NCI-H146 treated with DMSO at 0.1 percent for 48 hours (cell line): ENCODE measurements around the gene PARP12.

Experiments
- DNase-seq: peaks from one replicate; lab custom pipeline; 2025; ENCODE audit not compliant: unreplicated experiment; lab: John Stamatoyannopoulos, UW

PARP12 gene

GRCh38 chr7:140036224-140036962, 26.4 kb downstream of the PARP12 start:
- DNase-seq = no peak

- no peak for DNase-seq
Observed at GRCh38 chr7:140035400-140036223, 27.1 kb downstream of the PARP12 start.

- no peak for DNase-seq
Observed at GRCh38 chr7:140034421-140034820, 28.3 kb downstream of the PARP12 start.

- no peak for DNase-seq
Observed at GRCh38 chr7:140033779-140034363, 28.9 kb downstream of the PARP12 start.

- DNase-seq = no peak
Observed at GRCh38 chr7:140033036-140033435, 29.7 kb downstream of the PARP12 start.

- DNase-seq = no peak
Observed at GRCh38 chr7:140031364-140031763, 31.4 kb downstream of the PARP12 start.

- no peak for DNase-seq
Observed at GRCh38 chr7:140029072-140029471, 33.7 kb downstream of the PARP12 start.

- DNase-seq = no peak
Observed at GRCh38 chr7:140028311-140028710, 34.4 kb downstream of the PARP12 start.

- DNase-seq = no peak
Observed at GRCh38 chr7:140027858-140028257, 34.9 kb downstream of the PARP12 start.

- DNase-seq = no peak
Observed at GRCh38 chr7:140026935-140027334, 35.8 kb downstream of the PARP12 start.

- no peak for DNase-seq
Observed at GRCh38 chr7:140025814-140026433, 36.8 kb downstream of the PARP12 start.

- no peak for DNase-seq
Observed at GRCh38 chr7:140025241-140025640, 37.5 kb downstream of the PARP12 start.

- no peak for DNase-seq
Observed at GRCh38 chr7:140024585-140024984, 38.2 kb downstream of the PARP12 start.

- no peak for DNase-seq
Observed at GRCh38 chr7:140023728-140024127, 39.0 kb downstream of the PARP12 start.

- no peak for DNase-seq
Observed at GRCh38 chr7:140022582-140023211, 40.1 kb downstream of the PARP12 start.

- DNase-seq = no peak
Observed at GRCh38 chr7:140021603-140022002, 41.1 kb downstream of the PARP12 start.

- no peak for DNase-seq
Observed at GRCh38 chr7:140019606-140020005, 43.1 kb downstream of the PARP12 start.

GRCh38 chr7:140019172-140019571, 43.6 kb downstream of the PARP12 start:
- DNase-seq = no peak

GRCh38 chr7:140018125-140019043, 44.4 kb downstream of the PARP12 start:
- DNase-seq = no peak

- no peak for DNase-seq
Observed at GRCh38 chr7:140017543-140017942, 45.2 kb downstream of the PARP12 start.
